ENCODE measurements around the gene AOAH. TPM values are rescaled to one million over a fixed set of nuclear protein-coding genes. Genes with fewer than 3 reads are reported as not detected.
"Not testable (repeated sequence)": the region's sequence is repeated elsewhere in the genome, so short reads cannot be mapped to it uniquely, and the experiment has no call there.

Gene AOAH
- total RNA-seq, 1 donor from 2014 or later = not detected

GRCh38 chr7:36507475-36508440 lies 216.5 kb downstream of the AOAH start:
- Mint-ChIP-seq H3K27ac (ENCODE audit: unreplicated experiment) (no peak overlapping the region), H3K9me3 (ENCODE audit: unreplicated experiment) (no peaks in the 10 kb centered on the region), H3K36me3 (ENCODE audit: unreplicated experiment) (no peaks in the 10 kb centered on the region), H3K4me1 (ENCODE audit: unreplicated experiment) (peaks cover 3% of the 10 kb centered on the region), H3K27me3 (ENCODE audit: unreplicated experiment) (peaks cover 3% of the 10 kb centered on the region), H3K4me3 (ENCODE audit: unreplicated experiment) (no peak overlapping the region)
- no peak for DNase-seq (ENCODE audit: extremely low spot score, unreplicated experiment)
- no peak for TF ChIP-seq CTCF (IDR thresholded peaks at IDR 0.05)

GRCh38 chr7:36506820-36507219 lies 217.5 kb downstream of the AOAH start:
- Mint-ChIP-seq H3K9me3 (ENCODE audit: unreplicated experiment) (no peaks in the 10 kb centered on the region), H3K27ac (ENCODE audit: unreplicated experiment) (no peak overlapping the region), H3K27me3 (ENCODE audit: unreplicated experiment) (peaks cover 3% of the 10 kb centered on the region), H3K4me3 (ENCODE audit: unreplicated experiment) (no peak overlapping the region), H3K36me3 (ENCODE audit: unreplicated experiment) (no peaks in the 10 kb centered on the region), H3K4me1 (ENCODE audit: unreplicated experiment) (no peaks in the 10 kb centered on the region)
- no peak for DNase-seq (ENCODE audit: extremely low spot score, unreplicated experiment)
- no peak for TF ChIP-seq CTCF (IDR thresholded peaks at IDR 0.05)

- no peak for DNase-seq (ENCODE audit: extremely low spot score, unreplicated experiment)
- Mint-ChIP-seq H3K4me3 (ENCODE audit: unreplicated experiment) (no peak overlapping the region), H3K27me3 (ENCODE audit: unreplicated experiment) (peaks cover 3% of the 10 kb centered on the region), H3K4me1 (ENCODE audit: unreplicated experiment) (no peaks in the 10 kb centered on the region), H3K36me3 (ENCODE audit: unreplicated experiment) (no peaks in the 10 kb centered on the region), H3K27ac (ENCODE audit: unreplicated experiment) (no peak overlapping the region), H3K9me3 (ENCODE audit: unreplicated experiment) (no peaks in the 10 kb centered on the region)
- no peak for TF ChIP-seq CTCF (IDR thresholded peaks at IDR 0.05)
Observed at GRCh38 chr7:36506130-36506798, 218.0 kb downstream of the AOAH start.

- not testable (repeated sequence) for H3K27me3 Mint-ChIP-seq (ENCODE audit: unreplicated experiment); DNase-seq (ENCODE audit: extremely low spot score, unreplicated experiment); H3K36me3 Mint-ChIP-seq (ENCODE audit: unreplicated experiment); H3K4me1 Mint-ChIP-seq (ENCODE audit: unreplicated experiment); H3K9me3 Mint-ChIP-seq (ENCODE audit: unreplicated experiment); H3K4me3 Mint-ChIP-seq (ENCODE audit: unreplicated experiment); H3K27ac Mint-ChIP-seq (ENCODE audit: unreplicated experiment)
Observed at GRCh38 chr7:36504617-36505016, 219.7 kb downstream of the AOAH start.

GRCh38 chr7:36504216-36504615 lies 220.1 kb downstream of the AOAH start:
- not testable (repeated sequence) for H3K36me3 Mint-ChIP-seq (ENCODE audit: unreplicated experiment); H3K4me3 Mint-ChIP-seq (ENCODE audit: unreplicated experiment); H3K9me3 Mint-ChIP-seq (ENCODE audit: unreplicated experiment); H3K27me3 Mint-ChIP-seq (ENCODE audit: unreplicated experiment); H3K27ac Mint-ChIP-seq (ENCODE audit: unreplicated experiment); H3K4me1 Mint-ChIP-seq (ENCODE audit: unreplicated experiment); DNase-seq (ENCODE audit: extremely low spot score, unreplicated experiment)

- no peak for DNase-seq (ENCODE audit: extremely low spot score, unreplicated experiment)
- Mint-ChIP-seq H3K4me1 (ENCODE audit: unreplicated experiment) (peaks cover 1% of the 10 kb centered on the region), H3K9me3 (ENCODE audit: unreplicated experiment) (no peaks in the 10 kb centered on the region), H3K4me3 (ENCODE audit: unreplicated experiment) (no peak overlapping the region), H3K36me3 (ENCODE audit: unreplicated experiment) (no peaks in the 10 kb centered on the region), H3K27me3 (ENCODE audit: unreplicated experiment) (peaks cover 9% of the 10 kb centered on the region), H3K27ac (ENCODE audit: unreplicated experiment) (no peak overlapping the region)
- no peak for TF ChIP-seq CTCF (IDR thresholded peaks at IDR 0.05)
Observed at GRCh38 chr7:36497775-36498174, 226.5 kb downstream of the AOAH start.

GRCh38 chr7:36497176-36497575 lies 227.1 kb downstream of the AOAH start:
- H3K27me3 Mint-ChIP-seq (ENCODE audit: unreplicated experiment); H3K4me1 Mint-ChIP-seq (ENCODE audit: unreplicated experiment); H3K4me3 Mint-ChIP-seq (ENCODE audit: unreplicated experiment); DNase-seq (ENCODE audit: extremely low spot score, unreplicated experiment); H3K27ac Mint-ChIP-seq (ENCODE audit: unreplicated experiment); H3K36me3 Mint-ChIP-seq (ENCODE audit: unreplicated experiment); H3K9me3 Mint-ChIP-seq (ENCODE audit: unreplicated experiment): not testable (repeated sequence)
